A673 (cell line): ENCODE data around the gene CEBPZ. TPM values are rescaled to one million over a fixed set of nuclear protein-coding genes. Genes with fewer than 3 reads are reported as not detected.
"Not testable (repeated sequence)": the region's sequence is repeated elsewhere in the genome, so short reads cannot be mapped to it uniquely, and the experiment has no call there.

Experiments used
- BruUV-seq: library from RNA; stranded (reverse); fragments of 400-500 nt; replicated peaks from 2 replicates; lab custom pipeline; 2021; lab: Mats Ljungman, UMichigan
- CTCF ChIA-PET: fragments of 300-600 bp; sonication (Branson Sonifier 250); formaldehyde crosslinking; loops from one replicate; lab custom pipeline; 2022; ENCODE audit warnings: antibody characterized with exemption; lab: Charles Lee
- POLR2A ChIA-PET: fragments of 300-600 bp; sonication (Branson Sonifier 250); formaldehyde crosslinking; loops from one replicate; lab custom pipeline; 2022; ENCODE audit warnings: antibody characterized with exemption; ENCODE audit not compliant: low non-redundant PET; lab: Charles Lee
- DNase-seq: peaks from one replicate; pipeline ENCODE4 v3.0.0-alpha.2; 2015; ENCODE audit warnings: low spot score
- H3K27ac ChIP-seq: fragments of 200-600 bp; sonication (generic); 2 replicates; pipeline ENCODE4 v1.5.1; 2016; ENCODE audit warnings: mixed run types, low read depth, mild to moderate bottlenecking, mixed read lengths, antibody characterized with exemption, low read length; ENCODE audit not compliant: poor library complexity, severe bottlenecking
- H3K27me3 ChIP-seq: fragments of 200-600 bp; sonication (generic); replicated peaks from 2 replicates; pipeline ENCODE4 v1.6.1; 2017; ENCODE audit warnings: mixed run types, low read depth, mild to moderate bottlenecking, mixed read lengths, antibody characterized with exemption, low read length; ENCODE audit not compliant: insufficient read depth, poor library complexity
- H3K36me3 ChIP-seq: fragments of 200-600 bp; sonication (generic); 2 replicates; pipeline ENCODE4 v1.6.1; 2016; ENCODE audit warnings: mixed run types, mild to moderate bottlenecking, mixed read lengths, antibody characterized with exemption, low read length; ENCODE audit not compliant: insufficient read depth, poor library complexity, severe bottlenecking
- H3K4me1 ChIP-seq: fragments of 200-600 bp; sonication (generic); 2 replicates; pipeline ENCODE4 v1.6.1; 2017; ENCODE audit warnings: mixed run types, mild to moderate bottlenecking, mixed read lengths, antibody characterized with exemption, low read length; ENCODE audit not compliant: insufficient read depth, poor library complexity, severe bottlenecking
- H3K4me3 ChIP-seq: fragments of 200-600 bp; sonication (generic); 2 replicates; pipeline ENCODE4 v1.5.1; 2016; ENCODE audit warnings: low read depth, mixed run types, mild to moderate bottlenecking, mixed read lengths, low read length; ENCODE audit not compliant: poor library complexity, severe bottlenecking
- H3K9me3 ChIP-seq: fragments of 200-600 bp; sonication (generic); 2 replicates; pipeline ENCODE4 v1.6.1; 2016; ENCODE audit warnings: mixed run types, low read depth, mild to moderate bottlenecking, mixed read lengths, antibody characterized with exemption, low read length; ENCODE audit not compliant: poor library complexity, severe bottlenecking
- CTCF ChIP-seq: fragments of 300-800, 200-600 bp; sonication (generic); conservative IDR thresholded peaks from 2 replicates; pipeline ENCODE4 v1.5.1; 2017; ENCODE audit warnings: low read depth, mild to moderate bottlenecking, antibody characterized with exemption, low read length, moderate library complexity, mixed read lengths
- EZH2 ChIP-seq: fragments of 200-600 bp; sonication (generic); IDR thresholded peaks from 2 replicates; pipeline ENCODE4 v1.6.1; 2017; ENCODE audit warnings: borderline replicate concordance, low read depth, mild to moderate bottlenecking, mixed read lengths, antibody characterized with exemption, low read length; ENCODE audit not compliant: poor library complexity, severe bottlenecking
- intact Hi-C: fragments of 100-400 bp; cut with micrococcal nuclease; formaldehyde crosslinking; loops from one replicate; pipeline ENCODE4 v1.10.0; 2022; ENCODE audit not compliant: unreplicated experiment
- total RNA-seq: library from RNA; stranded (reverse); gene quantifications from 2 replicates; pipeline ENCODE4 v1.2.3, GENCODE V29; 2021

The CEBPZ gene
- total RNA-seq, 1 experiment from 2014 or later: 98.9 TPM

GRCh38 chr2:37228788-37229187 is 2.6 kb downstream of the CEBPZ start:
- H3K9me3 ChIP-seq: no peaks in the 10 kb centered on the region
- ChIA-PET POLR2A (no interaction called here), CTCF (no interaction called here)
- peaks cover 31% of the 10 kb centered on the region for H3K36me3 ChIP-seq
- no peaks in the 10 kb centered on the region for H3K27me3 ChIP-seq
- no TSS peak for BruUV-seq
- H3K4me1 ChIP-seq: peaks cover 14% of the 10 kb centered on the region
- no peak for DNase-seq
- H3K4me3 ChIP-seq: no peak overlapping the region
- intact Hi-C loops: no loop called here
- H3K27ac ChIP-seq: no peak overlapping the region
- TF ChIP-seq EZH2 (no peak), CTCF (no peak)

GRCh38 chr2:37226863-37227262 is 4.5 kb downstream of the CEBPZ start:
- no peaks in the 10 kb centered on the region for H3K9me3 ChIP-seq
- no peak overlapping the region for H3K27ac ChIP-seq
- ChIA-PET POLR2A (no interaction called here), CTCF (no interaction called here)
- DNase-seq: no peak
- H3K4me3 ChIP-seq: no peak overlapping the region
- H3K4me1 ChIP-seq: peaks cover 5% of the 10 kb centered on the region
- H3K36me3 ChIP-seq: peaks cover 48% of the 10 kb centered on the region
- no peaks in the 10 kb centered on the region for H3K27me3 ChIP-seq
- TF ChIP-seq CTCF (no peak), EZH2 (no peak)
- BruUV-seq: no TSS peak
- intact Hi-C loops: no loop called here

- H3K4me1 ChIP-seq, H3K4me3 ChIP-seq, POLR2A ChIA-PET, BruUV-seq, H3K9me3 ChIP-seq, H3K27me3 ChIP-seq, CTCF ChIA-PET, intact Hi-C loops, H3K27ac ChIP-seq, DNase-seq: not testable (repeated sequence)
- peaks cover 61% of the 10 kb centered on the region for H3K36me3 ChIP-seq
These were observed 6.3 kb downstream of the CEBPZ start for GRCh38 chr2:37225129-37225528.

GRCh38 chr2:37224063-37224462 is 7.3 kb downstream of the CEBPZ start:
- no peak for DNase-seq
- ChIA-PET CTCF (no interaction called here), POLR2A (no interaction called here)
- H3K4me3 ChIP-seq: no peak overlapping the region
- no peaks in the 10 kb centered on the region for H3K27me3 ChIP-seq
- peaks cover 69% of the 10 kb centered on the region for H3K36me3 ChIP-seq
- H3K9me3 ChIP-seq: no peaks in the 10 kb centered on the region
- peaks cover 5% of the 10 kb centered on the region for H3K4me1 ChIP-seq
- TF ChIP-seq EZH2 (no peak), CTCF (no peak)
- intact Hi-C loops: no loop called here
- no peak overlapping the region for H3K27ac ChIP-seq
- no TSS peak for BruUV-seq
